HTERT RPE-1 (cell line): Measurements from ENCODE around the gene LDLRAD4.

Experiments used
- in situ Hi-C: fragments of 300-500 bp; cut with MboI; formaldehyde crosslinking; loops from 4 replicates; pipeline ENCODE4 v1.14.3; 2020; ENCODE audit warnings: low sequenced_read_pairs

The LDLRAD4 gene

GRCh38 chr18:13366962-13367892 lies 148.7 kb downstream of the LDLRAD4 start:
- in situ Hi-C loops = no loop called here

GRCh38 chr18:13368080-13368813 lies 149.7 kb downstream of the LDLRAD4 start:
- in situ Hi-C loops = no loop called here

- in situ Hi-C loops = no loop called here
These were observed 150.8 kb downstream of the LDLRAD4 start for GRCh38 chr18:13369353-13369752.

GRCh38 chr18:13369756-13370510 lies 151.4 kb downstream of the LDLRAD4 start:
- in situ Hi-C loops = no loop called here

GRCh38 chr18:13370995-13371625 lies 152.6 kb downstream of the LDLRAD4 start:
- in situ Hi-C loops = no loop called here

- in situ Hi-C loops = no loop called here
These were observed 153.3 kb downstream of the LDLRAD4 start for GRCh38 chr18:13371689-13372418.

GRCh38 chr18:13372531-13372951 lies 154.0 kb downstream of the LDLRAD4 start:
- in situ Hi-C loops = no loop called here

GRCh38 chr18:13374096-13374467 lies 155.5 kb downstream of the LDLRAD4 start:
- in situ Hi-C loops = no loop called here

GRCh38 chr18:13374468-13375301 lies 156.1 kb downstream of the LDLRAD4 start:
- in situ Hi-C loops = no loop called here

- in situ Hi-C loops = no loop called here
These were observed 157.0 kb downstream of the LDLRAD4 start for GRCh38 chr18:13375302-13376255.

GRCh38 chr18:13376298-13376840 lies 157.8 kb downstream of the LDLRAD4 start:
- in situ Hi-C loops = no loop called here

- in situ Hi-C loops = no loop called here
These were observed 158.3 kb downstream of the LDLRAD4 start for GRCh38 chr18:13376841-13377351.

GRCh38 chr18:13377496-13377895 lies 158.9 kb downstream of the LDLRAD4 start:
- in situ Hi-C loops = no loop called here

GRCh38 chr18:13378150-13378549 lies 159.6 kb downstream of the LDLRAD4 start:
- in situ Hi-C loops = no loop called here

- in situ Hi-C loops = no loop called here
These were observed 160.7 kb downstream of the LDLRAD4 start for GRCh38 chr18:13379062-13379865.

- in situ Hi-C loops = no loop called here
These were observed 161.6 kb downstream of the LDLRAD4 start for GRCh38 chr18:13379930-13380690.
